WTC11 (cell line): ENCODE measurements around the gene CHD6. TPM values are rescaled to one million over a fixed set of nuclear protein-coding genes. Genes with fewer than 3 reads are reported as not detected.

Experiments
- ATAC-seq: fragments of 200-7000 bp; cut with Tn5 transposase; 2 replicates; pipeline ENCODE4 v1.10.0; 2021; ENCODE audit warnings: mild to moderate bottlenecking, moderate library complexity
- CTCF ChIA-PET: fragments of 300-600 bp; sonication (Branson Sonifier 250); formaldehyde crosslinking; loops from one replicate; lab custom pipeline; 2021; ENCODE audit warnings: antibody characterized with exemption; lab: Charles Lee
- POLR2A ChIA-PET: fragments of 350-600 bp; sonication (Branson Sonifier 250); formaldehyde crosslinking; loops from one replicate; lab custom pipeline; 2021; ENCODE audit warnings: antibody characterized with exemption; lab: Charles Lee
- DNase-seq: peaks from one replicate; pipeline ENCODE4 v3.0.0; 2021; ENCODE audit warnings: low spot score
- H3K27ac Mint-ChIP-seq: 2 replicates; pipeline ENCODE4 v1.8.0; 2021; ENCODE audit warnings: mixed read lengths
- H3K27me3 Mint-ChIP-seq: 2 replicates; pipeline ENCODE4 v1.8.0; 2021; ENCODE audit warnings: low read depth, mild to moderate bottlenecking, moderate library complexity, mixed read lengths
- H3K36me3 Mint-ChIP-seq: 2 replicates; pipeline ENCODE4 v1.8.0; 2021; ENCODE audit warnings: mixed read lengths
- H3K4me1 Mint-ChIP-seq: 2 replicates; pipeline ENCODE4 v1.8.0; 2022; ENCODE audit warnings: mixed read lengths
- H3K4me3 Mint-ChIP-seq: 2 replicates; pipeline ENCODE4 v1.8.0; 2021; ENCODE audit warnings: mild to moderate bottlenecking, moderate library complexity, mixed read lengths
- H3K9me3 Mint-ChIP-seq: 2 replicates; pipeline ENCODE4 v1.8.0; 2021; ENCODE audit warnings: mixed read lengths
- AFF4 ChIP-seq: sonication (generic); formaldehyde crosslinking; IDR thresholded peaks from 2 replicates; pipeline ENCODE4 v1.8.1; 2023; ENCODE audit warnings: mild to moderate bottlenecking, missing genetic modification reagents, borderline replicate concordance
- CBFB ChIP-seq: sonication (generic); formaldehyde crosslinking; IDR thresholded peaks from 2 replicates; pipeline ENCODE4 v1.8.1; 2022; ENCODE audit warnings: mild to moderate bottlenecking, low read depth, missing genetic modification reagents
- E2F4 ChIP-seq: sonication (generic); formaldehyde crosslinking; IDR thresholded peaks from 2 replicates; pipeline ENCODE4 v1.8.1; 2022; ENCODE audit warnings: low read depth, mild to moderate bottlenecking, moderate library complexity, missing genetic modification reagents, borderline replicate concordance
- GTF2I ChIP-seq: fragments of 250-450 bp; sonication (Bioruptor Pico); conservative IDR thresholded peaks from 2 replicates; pipeline ENCODE4 v1.4.0; 2021; ENCODE audit warnings: mild to moderate bottlenecking
- HMGA2 ChIP-seq: fragments of 250-450 bp; sonication (Bioruptor Pico); IDR thresholded peaks from 2 replicates; pipeline ENCODE4 v1.4.0; 2021; ENCODE audit warnings: mild to moderate bottlenecking, moderate library complexity
- NFE2L1 ChIP-seq: sonication (generic); formaldehyde crosslinking; IDR thresholded peaks from 2 replicates; pipeline ENCODE4 v1.8.1; 2023; ENCODE audit warnings: missing genetic modification reagents
- NR2C2 ChIP-seq: sonication (generic); formaldehyde crosslinking; IDR thresholded peaks from 2 replicates; pipeline ENCODE4 v1.8.0; 2022; ENCODE audit warnings: mild to moderate bottlenecking, missing genetic modification reagents
- PRRX2 ChIP-seq: fragments of 250-450 bp; sonication (Bioruptor Pico); IDR thresholded peaks from 2 replicates; pipeline ENCODE4 v1.8.0; 2021; ENCODE audit warnings: mild to moderate bottlenecking
- RELA ChIP-seq: sonication (generic); formaldehyde crosslinking; IDR thresholded peaks from 2 replicates; pipeline ENCODE4 v1.8.1; 2022; ENCODE audit warnings: missing genetic modification reagents, mild to moderate bottlenecking, borderline replicate concordance
- RORB ChIP-seq: fragments of 250-450 bp; sonication (Bioruptor Pico); IDR thresholded peaks from 2 replicates; pipeline ENCODE4 v1.9.0; 2021; ENCODE audit warnings: mild to moderate bottlenecking
- SP1 ChIP-seq: sonication (generic); formaldehyde crosslinking; conservative IDR thresholded peaks from 2 replicates; pipeline ENCODE4 v1.8.1; 2022; ENCODE audit warnings: missing genetic modification reagents
- ZNF263 ChIP-seq: sonication (generic); formaldehyde crosslinking; IDR thresholded peaks from 2 replicates; pipeline ENCODE4 v1.8.1; 2022; ENCODE audit warnings: low read depth, mild to moderate bottlenecking, moderate library complexity, missing genetic modification reagents
- ZNF317 ChIP-seq: sonication (generic); formaldehyde crosslinking; IDR thresholded peaks from 2 replicates; pipeline ENCODE4 v1.8.1; 2023; ENCODE audit warnings: low read depth, mild to moderate bottlenecking, moderate library complexity, missing genetic modification reagents, borderline replicate concordance
- total RNA-seq: library from RNA; stranded (reverse); gene quantifications from 3 replicates; pipeline ENCODE4 v1.2.3, GENCODE V29; 2021
- TF ChIP-seq, protein P1 (sequence below): sonication (generic); formaldehyde crosslinking; conservative IDR thresholded peaks from 2 replicates; pipeline ENCODE4 v1.8.1; 2023; ENCODE audit warnings: mild to moderate bottlenecking, low read depth, missing genetic modification reagents, moderate library complexity
- TF ChIP-seq, protein P2 (sequence below): sonication (generic); formaldehyde crosslinking; IDR thresholded peaks from 2 replicates; pipeline ENCODE4 v1.8.1; 2022; ENCODE audit warnings: mild to moderate bottlenecking, missing genetic modification reagents, moderate library complexity, borderline replicate concordance

The CHD6 gene
- total RNA-seq, 1 experiment from 2014 or later = 52.1 TPM

DNA sequence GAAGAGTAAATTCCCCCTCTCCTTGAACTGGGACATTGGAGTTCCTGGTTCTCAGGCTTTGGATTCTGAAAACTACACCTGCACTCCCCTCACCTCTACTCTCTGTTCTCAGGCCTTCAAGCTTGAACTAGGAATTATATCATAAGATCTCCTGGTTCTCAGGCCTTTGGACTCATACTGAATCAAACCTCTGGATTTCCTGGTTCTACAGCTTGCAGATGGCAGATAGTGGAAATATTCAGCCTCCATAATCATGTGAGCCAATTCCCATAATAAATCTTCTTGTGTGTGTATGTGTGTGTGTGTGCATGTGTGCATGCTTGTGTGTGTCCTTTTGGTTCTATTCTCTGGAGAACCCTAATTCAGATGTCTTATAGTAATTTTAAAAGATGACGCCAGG lies 12.7 kb upstream of the CHD6 start:
- no peak for DNase-seq
- ChIA-PET POLR2A (no interaction called here), CTCF (interaction anchor here (0.9 to 1.5 kb wide), 2 partner anchors 11 to 59 kb away, joined by 3 to 6 read pairs; no protein-coding TSS in a partner anchor)
- Mint-ChIP-seq H3K9me3 (peaks cover 4% of the 10 kb centered on the region), H3K4me3 (no peak overlapping the region), H3K27me3 (no peaks in the 10 kb centered on the region)
- TF ChIP-seq RORB (CRISPR knock-in tag) = no peak
- no peak for TF ChIP-seq NR2C2 (CRISPR knock-in tag)
- no peak for TF ChIP-seq HMGA2 (CRISPR knock-in tag)
- TF ChIP-seq, protein P1, sequence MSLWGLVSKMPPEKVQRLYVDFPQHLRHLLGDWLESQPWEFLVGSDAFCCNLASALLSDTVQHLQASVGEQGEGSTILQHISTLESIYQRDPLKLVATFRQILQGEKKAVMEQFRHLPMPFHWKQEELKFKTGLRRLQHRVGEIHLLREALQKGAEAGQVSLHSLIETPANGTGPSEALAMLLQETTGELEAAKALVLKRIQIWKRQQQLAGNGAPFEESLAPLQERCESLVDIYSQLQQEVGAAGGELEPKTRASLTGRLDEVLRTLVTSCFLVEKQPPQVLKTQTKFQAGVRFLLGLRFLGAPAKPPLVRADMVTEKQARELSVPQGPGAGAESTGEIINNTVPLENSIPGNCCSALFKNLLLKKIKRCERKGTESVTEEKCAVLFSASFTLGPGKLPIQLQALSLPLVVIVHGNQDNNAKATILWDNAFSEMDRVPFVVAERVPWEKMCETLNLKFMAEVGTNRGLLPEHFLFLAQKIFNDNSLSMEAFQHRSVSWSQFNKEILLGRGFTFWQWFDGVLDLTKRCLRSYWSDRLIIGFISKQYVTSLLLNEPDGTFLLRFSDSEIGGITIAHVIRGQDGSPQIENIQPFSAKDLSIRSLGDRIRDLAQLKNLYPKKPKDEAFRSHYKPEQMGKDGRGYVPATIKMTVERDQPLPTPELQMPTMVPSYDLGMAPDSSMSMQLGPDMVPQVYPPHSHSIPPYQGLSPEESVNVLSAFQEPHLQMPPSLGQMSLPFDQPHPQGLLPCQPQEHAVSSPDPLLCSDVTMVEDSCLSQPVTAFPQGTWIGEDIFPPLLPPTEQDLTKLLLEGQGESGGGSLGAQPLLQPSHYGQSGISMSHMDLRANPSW (CRISPR knock-in tag) = no peak
- TF ChIP-seq AFF4 (CRISPR knock-in tag) = no peak
- TF ChIP-seq ZNF317 = no peak
- TF ChIP-seq, protein P2, sequence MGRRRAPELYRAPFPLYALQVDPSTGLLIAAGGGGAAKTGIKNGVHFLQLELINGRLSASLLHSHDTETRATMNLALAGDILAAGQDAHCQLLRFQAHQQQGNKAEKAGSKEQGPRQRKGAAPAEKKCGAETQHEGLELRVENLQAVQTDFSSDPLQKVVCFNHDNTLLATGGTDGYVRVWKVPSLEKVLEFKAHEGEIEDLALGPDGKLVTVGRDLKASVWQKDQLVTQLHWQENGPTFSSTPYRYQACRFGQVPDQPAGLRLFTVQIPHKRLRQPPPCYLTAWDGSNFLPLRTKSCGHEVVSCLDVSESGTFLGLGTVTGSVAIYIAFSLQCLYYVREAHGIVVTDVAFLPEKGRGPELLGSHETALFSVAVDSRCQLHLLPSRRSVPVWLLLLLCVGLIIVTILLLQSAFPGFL = no peak
- TF ChIP-seq, all 79 proteins: peak for 0
- ATAC-seq = no peak
- Mint-ChIP-seq H3K4me1 (peaks cover 10% of the 10 kb centered on the region), H3K36me3 (no peaks in the 10 kb centered on the region), H3K27ac (no peak overlapping the region)

DNA sequence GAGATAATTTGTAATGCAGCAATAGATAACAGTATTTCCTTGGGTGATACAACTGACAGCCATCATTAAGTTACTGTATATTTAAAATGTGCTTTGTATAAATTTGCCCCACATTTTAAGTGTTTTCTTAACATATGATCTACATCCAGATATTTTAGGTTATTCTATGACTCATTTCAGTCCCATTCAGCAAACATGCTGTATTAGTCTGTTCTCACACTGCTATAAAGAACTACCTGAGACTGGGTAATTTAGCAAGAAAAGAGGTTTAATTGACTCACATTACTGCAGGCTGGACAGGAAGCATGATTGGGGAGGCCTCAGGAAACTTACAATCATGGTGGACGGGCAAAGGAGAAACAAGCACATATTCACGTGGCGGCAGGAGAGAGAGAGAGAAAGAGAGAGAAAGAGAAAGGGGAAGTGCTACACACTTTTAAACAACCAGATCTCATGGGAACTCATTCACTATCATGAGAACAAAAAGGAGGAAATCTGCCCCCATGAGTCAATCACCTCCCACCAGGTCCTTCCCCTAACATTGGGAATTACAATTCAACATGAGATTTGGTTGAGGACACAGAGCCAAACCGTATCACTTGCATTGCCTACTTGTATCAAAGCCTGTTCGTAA lies 9.6 kb upstream of the CHD6 start:
- TF ChIP-seq PRRX2 (no peak), NFE2L1 (no peak), CBFB (CRISPR knock-in tag) (no peak), RELA (no peak), SP1 (no peak), NR2C2 (CRISPR knock-in tag) (no peak), E2F4 (no peak), ZNF263 (CRISPR knock-in tag) (no peak), GTF2I (CRISPR knock-in tag) (no peak)
- peaks cover 10% of the 10 kb centered on the region for H3K4me1 Mint-ChIP-seq
- H3K9me3 Mint-ChIP-seq = peaks cover 4% of the 10 kb centered on the region
- DNase-seq = no peak
- peak overlapping the region; percentile 29; the same call in 1 of the 2 replicates for H3K27ac Mint-ChIP-seq
- no peak for ATAC-seq
- ChIA-PET POLR2A (no interaction called here), CTCF (no interaction called here)
- H3K27me3 Mint-ChIP-seq = no peaks in the 10 kb centered on the region
- no peak overlapping the region for H3K4me3 Mint-ChIP-seq
- no peaks in the 10 kb centered on the region for H3K36me3 Mint-ChIP-seq
